Raji (cell line): Measurements from ENCODE around the gene MRGPRD.

Experiments used
- POLR2A ChIP-seq: IDR thresholded peaks from 2 replicates; pipeline ENCODE4 v1.6.1; 2011; ENCODE audit warnings: low read depth, low read length, control low read depth; ENCODE audit not compliant: insufficient read depth

Gene MRGPRD

GRCh38 chr11:68988491-68988890 is 7.7 kb upstream of the MRGPRD start:
- no peak for TF ChIP-seq POLR2A

- TF ChIP-seq POLR2A, result no peak
Observed at GRCh38 chr11:68987211-68987610, 6.4 kb upstream of the MRGPRD start.

GRCh38 chr11:68983801-68984200 is 3.0 kb upstream of the MRGPRD start:
- TF ChIP-seq POLR2A, result no peak

- no peak for TF ChIP-seq POLR2A
Observed at GRCh38 chr11:68982134-68982533, 1.3 kb upstream of the MRGPRD start.

- no peak for TF ChIP-seq POLR2A
Observed at GRCh38 chr11:68979931-68980775, 633 bp downstream of the MRGPRD start.

- no peak for TF ChIP-seq POLR2A
Observed at GRCh38 chr11:68978931-68979594, 1.7 kb downstream of the MRGPRD start.

GRCh38 chr11:68978626-68978930 is 2.2 kb downstream of the MRGPRD start:
- no peak for TF ChIP-seq POLR2A

GRCh38 chr11:68977781-68978625 is 2.8 kb downstream of the MRGPRD start:
- no peak for TF ChIP-seq POLR2A

GRCh38 chr11:68976563-68976962 is 4.2 kb downstream of the MRGPRD start:
- TF ChIP-seq POLR2A, result no peak

GRCh38 chr11:68976095-68976494 is 4.7 kb downstream of the MRGPRD start:
- TF ChIP-seq POLR2A, result no peak

- TF ChIP-seq POLR2A, result no peak
Observed at GRCh38 chr11:68974421-68975194, 6.2 kb downstream of the MRGPRD start.

GRCh38 chr11:68973219-68973618 is 7.6 kb downstream of the MRGPRD start:
- TF ChIP-seq POLR2A, result no peak

- TF ChIP-seq POLR2A, result no peak
Observed at GRCh38 chr11:68970921-68971636, 9.7 kb downstream of the MRGPRD start.

- no peak for TF ChIP-seq POLR2A
Observed at GRCh38 chr11:68969386-68969785, 11.4 kb downstream of the MRGPRD start.

GRCh38 chr11:68968306-68969250 is 12.2 kb downstream of the MRGPRD start:
- TF ChIP-seq POLR2A, result no peak
